ENCODE results near the gene CDC42SE2. TPM values are rescaled to one million over a fixed set of nuclear protein-coding genes. Genes with fewer than 3 reads are reported as not detected.

CDC42SE2 gene
- polyA plus RNA-seq, 1 experiment: 6.7 TPM

DNA sequence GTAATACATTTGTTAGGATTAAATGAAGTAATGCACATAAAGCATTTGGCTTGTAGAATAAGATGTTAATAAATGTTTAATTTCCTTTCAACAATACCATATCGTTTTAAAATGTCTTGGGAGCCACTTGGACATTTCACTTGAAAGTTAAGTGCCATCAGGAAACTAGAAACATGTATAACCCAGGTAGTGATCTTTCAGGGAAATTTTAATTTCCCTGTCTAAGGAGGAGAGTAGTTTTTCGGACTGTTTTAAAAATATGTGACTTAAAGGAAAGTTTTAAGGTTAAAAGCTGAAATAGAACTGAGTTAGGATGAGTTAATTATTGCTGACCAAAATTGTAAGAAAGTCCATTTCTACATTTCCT lies 18.0 kb downstream of the CDC42SE2 start:
- TF ChIP-seq, protein P1, sequence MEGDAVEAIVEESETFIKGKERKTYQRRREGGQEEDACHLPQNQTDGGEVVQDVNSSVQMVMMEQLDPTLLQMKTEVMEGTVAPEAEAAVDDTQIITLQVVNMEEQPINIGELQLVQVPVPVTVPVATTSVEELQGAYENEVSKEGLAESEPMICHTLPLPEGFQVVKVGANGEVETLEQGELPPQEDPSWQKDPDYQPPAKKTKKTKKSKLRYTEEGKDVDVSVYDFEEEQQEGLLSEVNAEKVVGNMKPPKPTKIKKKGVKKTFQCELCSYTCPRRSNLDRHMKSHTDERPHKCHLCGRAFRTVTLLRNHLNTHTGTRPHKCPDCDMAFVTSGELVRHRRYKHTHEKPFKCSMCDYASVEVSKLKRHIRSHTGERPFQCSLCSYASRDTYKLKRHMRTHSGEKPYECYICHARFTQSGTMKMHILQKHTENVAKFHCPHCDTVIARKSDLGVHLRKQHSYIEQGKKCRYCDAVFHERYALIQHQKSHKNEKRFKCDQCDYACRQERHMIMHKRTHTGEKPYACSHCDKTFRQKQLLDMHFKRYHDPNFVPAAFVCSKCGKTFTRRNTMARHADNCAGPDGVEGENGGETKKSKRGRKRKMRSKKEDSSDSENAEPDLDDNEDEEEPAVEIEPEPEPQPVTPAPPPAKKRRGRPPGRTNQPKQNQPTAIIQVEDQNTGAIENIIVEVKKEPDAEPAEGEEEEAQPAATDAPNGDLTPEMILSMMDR (IDR thresholded peaks at IDR 0.05; ENCODE audit: insufficient read depth, low read depth, low read length): no peak
- Histone ChIP-seq H3K27me3 (ENCODE audit: control insufficient read depth, insufficient read depth, low read length) (no peaks in the 10 kb centered on the region), H3K36me3 (ENCODE audit: control insufficient read depth, insufficient read depth, low read length) (no peaks in the 10 kb centered on the region), H3K4me3 (ENCODE audit: low read depth, low read length) (no peak overlapping the region)
- DNase-seq (ENCODE audit: low read depth): no peak
- ChIA-PET POLR2A (no interaction called here), CTCF (no interaction called here)

DNA sequence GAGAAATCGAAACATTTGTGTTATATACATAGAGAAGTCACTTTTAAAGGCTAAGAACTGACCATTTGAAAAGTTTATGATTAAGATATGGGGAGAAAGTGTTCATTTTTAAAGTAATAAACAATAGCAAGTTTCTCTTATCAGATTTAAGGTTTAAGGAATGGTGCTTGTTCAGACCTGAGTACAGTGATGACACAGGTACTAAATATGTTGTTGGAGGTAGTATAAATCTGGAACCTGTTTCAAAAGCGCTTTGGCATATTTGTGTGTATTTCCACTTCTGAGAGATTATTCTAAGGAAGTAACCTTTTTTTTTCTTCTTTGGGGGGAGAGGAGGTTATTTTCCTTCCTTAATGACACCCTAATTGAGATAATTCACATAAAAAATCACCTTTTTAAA lies 18.4 kb downstream of the CDC42SE2 start:
- ChIA-PET CTCF (no interaction called here), POLR2A (no interaction called here)
- TF ChIP-seq, protein P1 (IDR thresholded peaks at IDR 0.05; ENCODE audit: insufficient read depth, low read depth, low read length): no peak
- Histone ChIP-seq H3K27me3 (ENCODE audit: control insufficient read depth, insufficient read depth, low read length) (no peaks in the 10 kb centered on the region), H3K4me3 (ENCODE audit: low read depth, low read length) (no peak overlapping the region), H3K36me3 (ENCODE audit: control insufficient read depth, insufficient read depth, low read length) (no peaks in the 10 kb centered on the region)
- DNase-seq (ENCODE audit: low read depth): no peak

DNA sequence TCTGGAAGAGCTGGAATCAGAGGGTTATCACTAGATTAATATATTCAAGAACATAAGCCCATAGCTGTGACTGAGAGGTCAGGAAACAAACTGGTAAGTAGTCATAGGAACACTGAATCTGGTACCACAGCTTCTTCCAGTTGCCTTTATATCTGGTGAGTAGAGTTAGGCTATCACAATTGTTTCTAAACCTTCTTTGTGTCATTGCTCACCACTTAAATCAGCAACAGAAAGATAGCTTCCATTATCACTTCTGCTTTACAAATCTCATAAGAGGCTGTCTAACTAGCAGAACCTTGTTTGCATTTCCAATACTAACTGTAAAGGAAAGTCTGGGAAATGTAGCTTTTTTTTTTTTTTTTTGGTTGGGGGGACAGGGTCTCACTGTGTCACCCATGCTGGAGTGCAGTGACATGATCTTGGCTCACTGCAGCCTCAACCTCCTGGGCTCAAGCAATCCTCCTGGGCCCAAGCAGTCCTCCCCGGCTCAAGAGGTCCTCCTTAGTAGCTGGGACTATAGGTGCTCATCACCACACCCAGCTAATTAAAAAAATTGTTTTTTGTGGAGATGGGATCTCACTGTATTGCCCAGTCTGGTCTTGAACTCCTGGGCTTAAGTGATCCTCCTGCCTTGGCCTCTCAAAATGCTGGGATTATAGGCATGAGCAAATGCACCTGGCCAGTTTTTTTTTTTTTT lies 22.0 kb downstream of the CDC42SE2 start:
- ChIA-PET POLR2A (no interaction called here), CTCF (no interaction called here)
- Histone ChIP-seq H3K4me3 (ENCODE audit: low read depth, low read length) (no peak overlapping the region), H3K27me3 (ENCODE audit: control insufficient read depth, insufficient read depth, low read length) (no peaks in the 10 kb centered on the region), H3K36me3 (ENCODE audit: control insufficient read depth, insufficient read depth, low read length) (no peaks in the 10 kb centered on the region)
- DNase-seq (ENCODE audit: low read depth): no peak
- TF ChIP-seq, protein P1 (IDR thresholded peaks at IDR 0.05; ENCODE audit: insufficient read depth, low read depth, low read length): no peak

DNA sequence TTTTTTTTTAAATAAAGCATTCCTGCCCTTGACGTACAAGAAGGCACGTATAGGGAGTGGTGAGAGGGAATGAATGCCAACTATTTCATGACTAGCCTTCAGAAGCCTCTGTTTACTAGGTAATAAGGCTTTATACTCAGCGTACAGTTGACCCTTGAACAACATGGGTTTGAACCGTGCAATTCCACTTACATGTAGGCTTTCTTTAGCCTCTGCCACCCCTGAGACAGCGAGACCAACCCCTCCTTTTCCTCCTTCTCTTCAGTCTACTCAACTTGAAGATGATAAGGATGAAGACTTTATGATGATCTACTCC lies 22.5 kb downstream of the CDC42SE2 start:
- no peak overlapping the region for H3K4me3 ChIP-seq (ENCODE audit: low read depth, low read length)
- no peaks in the 10 kb centered on the region for H3K27me3 ChIP-seq (ENCODE audit: control insufficient read depth, insufficient read depth, low read length)
- TF ChIP-seq, protein P1 (IDR thresholded peaks at IDR 0.05; ENCODE audit: insufficient read depth, low read depth, low read length): no peak
- no peak for DNase-seq (ENCODE audit: low read depth)
- ChIA-PET CTCF (no interaction called here), POLR2A (no interaction called here)
- no peaks in the 10 kb centered on the region for H3K36me3 ChIP-seq (ENCODE audit: control insufficient read depth, insufficient read depth, low read length)

DNA sequence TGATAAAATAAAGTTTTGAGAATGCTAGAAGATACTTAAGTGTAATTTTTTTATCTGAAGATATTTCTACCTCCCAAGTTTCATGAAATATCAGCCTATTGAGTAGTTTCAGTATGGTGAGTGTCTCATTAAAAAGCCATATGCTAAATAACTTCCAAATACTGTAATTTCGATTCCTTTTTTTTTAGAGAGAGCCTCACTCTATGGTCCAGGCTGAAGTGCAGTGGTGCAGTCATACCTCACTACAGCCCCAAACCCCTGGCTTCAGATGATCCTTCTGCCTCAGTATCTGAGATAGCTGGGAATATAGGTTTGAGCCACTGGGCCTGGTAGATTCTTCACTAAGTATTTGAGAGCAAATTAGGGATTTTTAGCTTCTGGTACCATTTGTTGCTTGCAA lies 24.5 kb downstream of the CDC42SE2 start:
- CTCF ChIA-PET: no interaction called here
- H3K4me3 ChIP-seq (ENCODE audit: low read depth, low read length): no peak overlapping the region
- H3K27me3 ChIP-seq (ENCODE audit: control insufficient read depth, insufficient read depth, low read length): no peaks in the 10 kb centered on the region
- TF ChIP-seq, protein P1 (IDR thresholded peaks at IDR 0.05; ENCODE audit: insufficient read depth, low read depth, low read length): no peak
- no peak for DNase-seq (ENCODE audit: low read depth)
- no peaks in the 10 kb centered on the region for H3K36me3 ChIP-seq (ENCODE audit: control insufficient read depth, insufficient read depth, low read length)
- POLR2A ChIA-PET: no interaction called here

Measured in BJ (cell line).